ENCODE data around the gene ATP6V0E1. TPM values are rescaled to one million over a fixed set of nuclear protein-coding genes. Genes with fewer than 3 reads are reported as not detected.

ATP6V0E1 gene
- total RNA-seq, 1 experiment from 2014 or later, result 216 TPM

DNA sequence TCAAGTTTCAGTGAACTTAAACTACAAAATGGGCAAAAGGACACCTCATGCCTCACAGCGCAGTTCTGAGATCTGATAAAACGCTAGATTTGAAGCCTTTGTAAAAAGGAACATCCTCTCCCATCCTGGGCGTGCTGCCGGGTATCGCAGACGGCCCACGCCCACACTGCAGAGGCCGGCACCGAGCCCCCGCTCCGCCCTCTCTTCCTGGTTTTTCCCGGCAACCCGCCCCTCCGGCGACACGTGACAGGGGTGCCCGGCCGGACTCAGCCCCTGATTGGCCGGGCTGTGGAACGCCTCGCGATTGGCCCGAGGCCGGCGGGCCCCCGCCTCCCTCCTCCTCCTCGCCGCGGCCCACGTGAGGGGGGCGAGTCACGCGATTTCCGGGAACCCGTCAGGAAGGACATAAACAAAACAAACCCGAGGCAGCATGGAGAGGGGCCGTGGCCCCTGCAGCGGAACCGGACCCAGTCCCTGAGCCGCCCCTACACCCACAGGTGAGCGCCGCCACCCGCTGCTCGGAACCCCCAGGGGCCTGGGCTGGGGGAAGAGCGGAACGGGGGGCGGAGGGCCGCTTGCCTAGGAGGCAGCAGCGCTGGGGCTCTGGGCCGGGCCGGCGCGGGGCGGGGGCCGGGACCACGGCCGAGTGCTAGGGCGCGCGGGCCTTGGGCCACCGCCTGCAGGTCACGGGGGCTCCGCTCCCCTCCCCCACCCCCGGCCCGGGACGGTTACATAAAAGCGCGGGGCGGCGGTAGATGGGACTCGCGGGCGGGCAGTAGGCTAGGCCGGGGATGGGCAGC lies 72.6 kb downstream of the ATP6V0E1 start, which contains the start of gene CREBRF:
Gene CREBRF, plus strand, starts transcription at position 370 of the 800 bp plus-strand sequence. CDS start 24,424 bp downstream, outside the sequence.
- TF ChIP-seq, protein P1, sequence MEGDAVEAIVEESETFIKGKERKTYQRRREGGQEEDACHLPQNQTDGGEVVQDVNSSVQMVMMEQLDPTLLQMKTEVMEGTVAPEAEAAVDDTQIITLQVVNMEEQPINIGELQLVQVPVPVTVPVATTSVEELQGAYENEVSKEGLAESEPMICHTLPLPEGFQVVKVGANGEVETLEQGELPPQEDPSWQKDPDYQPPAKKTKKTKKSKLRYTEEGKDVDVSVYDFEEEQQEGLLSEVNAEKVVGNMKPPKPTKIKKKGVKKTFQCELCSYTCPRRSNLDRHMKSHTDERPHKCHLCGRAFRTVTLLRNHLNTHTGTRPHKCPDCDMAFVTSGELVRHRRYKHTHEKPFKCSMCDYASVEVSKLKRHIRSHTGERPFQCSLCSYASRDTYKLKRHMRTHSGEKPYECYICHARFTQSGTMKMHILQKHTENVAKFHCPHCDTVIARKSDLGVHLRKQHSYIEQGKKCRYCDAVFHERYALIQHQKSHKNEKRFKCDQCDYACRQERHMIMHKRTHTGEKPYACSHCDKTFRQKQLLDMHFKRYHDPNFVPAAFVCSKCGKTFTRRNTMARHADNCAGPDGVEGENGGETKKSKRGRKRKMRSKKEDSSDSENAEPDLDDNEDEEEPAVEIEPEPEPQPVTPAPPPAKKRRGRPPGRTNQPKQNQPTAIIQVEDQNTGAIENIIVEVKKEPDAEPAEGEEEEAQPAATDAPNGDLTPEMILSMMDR (IDR thresholded peaks at IDR 0.05; ENCODE audit: insufficient read depth in 1 of 2, low read depth in 1 of 2, low read length in 1 of 2, severe bottlenecking in 1 of 2, unreplicated experiment in 1 of 2), result no peak
- BruUV-seq (replicated peaks), result no TSS peak
- Mint-ChIP-seq H3K9me3 (ENCODE audit: unreplicated experiment) (no peaks in the 10 kb centered on the region), H3K36me3 (ENCODE audit: insufficient read depth, unreplicated experiment) (peaks cover 18% of the 10 kb centered on the region), H3K4me1 (ENCODE audit: low read depth, unreplicated experiment) (peaks cover 23% of the 10 kb centered on the region), H3K27me3 (ENCODE audit: insufficient read depth, unreplicated experiment) (no peaks in the 10 kb centered on the region), H3K27ac (ENCODE audit: unreplicated experiment) (peak within 1 kb of the TSS; percentile 90), H3K4me3 (ENCODE audit: unreplicated experiment) (peak within 1 kb of the TSS; percentile 94)
- H3K4me1 ChIP-seq, result peaks cover 29% of the 10 kb centered on the region
- CTCF ChIA-PET, result interaction anchor here (0.7 to 2.2 kb wide), 5 partner anchors 8 to 1596 kb away, joined by 3 to 7 read pairs (median 4); no protein-coding TSS in a partner anchor
- H3K27me3 ChIP-seq (replicated peaks; ENCODE audit: control insufficient read depth, insufficient read depth, low read length), result no peaks in the 10 kb centered on the region
- no peaks in the 10 kb centered on the region for H3K36me3 ChIP-seq (ENCODE audit: control insufficient read depth, insufficient read depth, low read length)
- POLR2A ChIA-PET, result interaction anchor here (1.4 kb wide), 1 partner anchor 272 kb away, joined by 6 read pairs; the partner anchor contains the start of gene STC2
- intact Hi-C loops (cut with micrococcal nuclease; ENCODE audit: unreplicated experiment), result loop anchor here (1.0 to 5.0 kb wide), 3 partner anchors 44 to 226 kb away; no protein-coding TSS in a partner anchor
- H3K4me3 ChIP-seq (ENCODE audit: low read depth, low read length), result peak within 1 kb of the TSS; percentile 95
- H3K9me3 ChIP-seq, result no peaks in the 10 kb centered on the region
- DNase-seq, result peak; percentile 96 to 98

DNA sequence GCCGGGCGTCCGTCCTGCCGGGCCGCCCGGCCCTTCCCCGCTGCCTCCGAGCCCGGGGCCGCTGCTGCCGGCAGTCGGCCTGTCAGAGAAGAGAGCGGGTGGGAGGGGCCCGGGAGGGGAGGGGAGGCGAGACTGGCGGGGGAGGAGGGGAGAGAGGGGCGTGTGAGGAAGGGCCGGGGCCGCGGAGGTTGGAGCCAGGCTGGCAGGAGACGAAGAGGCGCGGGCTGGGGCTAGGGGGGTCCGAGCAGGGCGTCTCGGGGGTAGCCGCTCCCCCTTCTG lies 73.2 kb downstream of the ATP6V0E1 start:
- H3K27ac Mint-ChIP-seq (ENCODE audit: unreplicated experiment), result peak overlapping the region; percentile 90
- Histone ChIP-seq H3K4me1 (peaks cover 24% of the 10 kb centered on the region), H3K4me3 (ENCODE audit: low read depth, low read length) (peak overlapping the region; percentile 95), H3K27me3 (replicated peaks; ENCODE audit: control insufficient read depth, insufficient read depth, low read length) (no peaks in the 10 kb centered on the region), H3K9me3 (no peaks in the 10 kb centered on the region), H3K36me3 (ENCODE audit: control insufficient read depth, insufficient read depth, low read length) (no peaks in the 10 kb centered on the region)
- peaks cover 18% of the 10 kb centered on the region for H3K36me3 Mint-ChIP-seq (ENCODE audit: insufficient read depth, unreplicated experiment)
- H3K4me3 Mint-ChIP-seq (ENCODE audit: unreplicated experiment), result peak overlapping the region; percentile 94
- BruUV-seq (replicated peaks), result no TSS peak
- intact Hi-C loops (cut with micrococcal nuclease; ENCODE audit: unreplicated experiment), result loop anchor here (1.0 to 5.0 kb wide), 7 partner anchors 11 to 274 kb away; partner anchors contain the start of gene BNIP1
- ChIA-PET POLR2A (interaction anchor here (0.6 to 1.4 kb wide), 9 partner anchors 11 to 350 kb away, joined by 3 to 17 read pairs (median 3); partner anchors contain the start of genes ATP6V0E1, BNIP1 and STC2), CTCF (interaction anchor here (0.6 to 2.2 kb wide), 15 partner anchors 8 to 1597 kb away, joined by 3 to 29 read pairs (median 4); partner anchors contain the start of genes ATP6V0E1, BNIP1 and RPL26L1)
- TF ChIP-seq, protein P1 (IDR thresholded peaks at IDR 0.05; ENCODE audit: insufficient read depth in 1 of 2, low read depth in 1 of 2, low read length in 1 of 2, severe bottlenecking in 1 of 2, unreplicated experiment in 1 of 2), result no peak
- no peaks in the 10 kb centered on the region for H3K27me3 Mint-ChIP-seq (ENCODE audit: insufficient read depth, unreplicated experiment)
- H3K4me1 Mint-ChIP-seq (ENCODE audit: low read depth, unreplicated experiment), result peaks cover 21% of the 10 kb centered on the region
- DNase-seq, result no peak
- H3K9me3 Mint-ChIP-seq (ENCODE audit: unreplicated experiment), result no peaks in the 10 kb centered on the region
